Osteocyte (in vitro differentiated cells): ENCODE data around the gene CIAO2B. TPM values are rescaled to one million over a fixed set of nuclear protein-coding genes. Genes with fewer than 3 reads are reported as not detected.
A peak's percentile ranks its signal among the peaks of the same experiment; 100 is the strongest.

Experiments used
- DNase-seq: peaks from one replicate; pipeline ENCODE4 v3.0.0; 2021; ENCODE audit warnings: mixed read lengths; ENCODE audit not compliant: unreplicated experiment; ENCODE audit errors: extremely low spot score
- H3K27ac Mint-ChIP-seq: one replicate; pipeline ENCODE4 v1.8.0; 2021; ENCODE audit warnings: mild to moderate bottlenecking, mixed read lengths; ENCODE audit not compliant: unreplicated experiment
- H3K27me3 Mint-ChIP-seq: one replicate; pipeline ENCODE4 v1.8.0; 2021; ENCODE audit warnings: mixed read lengths; ENCODE audit not compliant: unreplicated experiment
- H3K36me3 Mint-ChIP-seq: one replicate; pipeline ENCODE4 v1.8.0; 2021; ENCODE audit warnings: mixed read lengths; ENCODE audit not compliant: unreplicated experiment
- H3K4me1 Mint-ChIP-seq: one replicate; pipeline ENCODE4 v1.8.0; 2021; ENCODE audit warnings: mixed read lengths; ENCODE audit not compliant: unreplicated experiment
- H3K4me3 Mint-ChIP-seq: one replicate; pipeline ENCODE4 v1.8.0; 2021; ENCODE audit warnings: mild to moderate bottlenecking, moderate library complexity, mixed read lengths; ENCODE audit not compliant: unreplicated experiment
- H3K9me3 Mint-ChIP-seq: one replicate; pipeline ENCODE4 v1.8.0; 2021; ENCODE audit warnings: mixed read lengths; ENCODE audit not compliant: unreplicated experiment
- total RNA-seq: library from RNA; stranded (reverse); gene quantifications from 2 replicates; pipeline ENCODE4 v1.2.1, GENCODE V29; 2021
- TF ChIP-seq, protein P1 (sequence below): fragments of 200-600 bp; sonication (generic); IDR thresholded peaks from 2 replicates; pipeline ENCODE4 v1.5.0; 2021; ENCODE audit warnings: antibody characterized with exemption, mild to moderate bottlenecking, moderate library complexity

CIAO2B gene
- total RNA-seq, 1 donor from 2014 or later = 69.9 TPM

DNA sequence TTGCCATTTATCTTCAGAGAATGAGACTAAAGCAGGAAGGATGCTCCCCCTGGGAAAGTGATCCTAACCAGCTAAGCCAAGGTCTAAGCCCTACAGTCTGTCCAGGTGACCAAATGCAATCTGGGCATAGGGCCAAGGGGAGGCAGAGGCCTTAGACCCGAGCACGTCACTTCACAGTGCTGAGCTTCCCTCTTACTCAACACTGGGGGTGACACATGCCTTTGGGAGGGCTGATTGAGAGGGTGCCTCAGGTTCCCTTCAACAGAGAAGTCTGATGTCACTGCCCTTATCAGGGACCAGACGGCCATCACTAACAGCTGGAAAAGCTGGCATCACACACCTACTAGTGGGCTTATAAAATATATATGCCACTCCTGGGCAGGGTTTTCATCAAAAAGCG is 4.0 kb downstream of the CIAO2B start:
- no peak for DNase-seq
- H3K4me1 Mint-ChIP-seq = peaks cover 45% of the 10 kb centered on the region
- H3K9me3 Mint-ChIP-seq = no peaks in the 10 kb centered on the region
- H3K27me3 Mint-ChIP-seq = no peaks in the 10 kb centered on the region
- TF ChIP-seq, protein P1, sequence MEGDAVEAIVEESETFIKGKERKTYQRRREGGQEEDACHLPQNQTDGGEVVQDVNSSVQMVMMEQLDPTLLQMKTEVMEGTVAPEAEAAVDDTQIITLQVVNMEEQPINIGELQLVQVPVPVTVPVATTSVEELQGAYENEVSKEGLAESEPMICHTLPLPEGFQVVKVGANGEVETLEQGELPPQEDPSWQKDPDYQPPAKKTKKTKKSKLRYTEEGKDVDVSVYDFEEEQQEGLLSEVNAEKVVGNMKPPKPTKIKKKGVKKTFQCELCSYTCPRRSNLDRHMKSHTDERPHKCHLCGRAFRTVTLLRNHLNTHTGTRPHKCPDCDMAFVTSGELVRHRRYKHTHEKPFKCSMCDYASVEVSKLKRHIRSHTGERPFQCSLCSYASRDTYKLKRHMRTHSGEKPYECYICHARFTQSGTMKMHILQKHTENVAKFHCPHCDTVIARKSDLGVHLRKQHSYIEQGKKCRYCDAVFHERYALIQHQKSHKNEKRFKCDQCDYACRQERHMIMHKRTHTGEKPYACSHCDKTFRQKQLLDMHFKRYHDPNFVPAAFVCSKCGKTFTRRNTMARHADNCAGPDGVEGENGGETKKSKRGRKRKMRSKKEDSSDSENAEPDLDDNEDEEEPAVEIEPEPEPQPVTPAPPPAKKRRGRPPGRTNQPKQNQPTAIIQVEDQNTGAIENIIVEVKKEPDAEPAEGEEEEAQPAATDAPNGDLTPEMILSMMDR = no peak
- no peak overlapping the region for H3K27ac Mint-ChIP-seq
- H3K4me3 Mint-ChIP-seq = no peak overlapping the region
- H3K36me3 Mint-ChIP-seq = peaks cover 2% of the 10 kb centered on the region

DNA sequence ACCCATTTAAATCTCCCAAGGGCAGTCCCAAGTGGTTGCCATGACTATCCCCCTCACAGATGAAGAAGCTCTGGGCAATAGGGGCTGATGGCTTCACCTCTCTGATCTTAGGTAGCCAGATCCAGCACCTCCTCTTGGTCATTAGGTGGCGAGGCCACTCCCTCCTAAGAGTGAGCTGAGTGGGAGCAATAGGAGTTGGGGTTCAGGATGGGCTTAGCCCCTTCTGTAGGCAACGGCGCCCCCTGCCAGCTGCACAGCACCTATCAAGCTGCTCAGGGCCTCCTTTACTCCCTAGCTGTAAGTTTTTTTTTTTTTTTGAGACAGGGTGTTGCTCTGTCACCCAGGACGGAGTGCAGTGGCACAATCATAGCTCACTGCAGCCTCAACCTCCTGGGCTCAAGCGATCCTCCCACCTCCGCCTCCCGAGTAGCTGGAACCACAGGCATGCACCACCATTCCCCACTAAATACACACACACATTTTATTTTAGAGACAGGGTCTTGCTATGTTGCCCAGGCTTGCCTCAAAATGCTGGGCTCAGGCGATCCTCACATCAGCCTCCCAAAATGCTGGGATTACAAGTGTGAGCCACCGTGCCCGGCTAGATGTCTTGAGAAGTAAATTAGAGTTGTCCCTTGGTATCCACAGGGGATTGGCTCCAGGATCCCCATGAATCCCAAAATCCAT is 5.4 kb downstream of the CIAO2B start:
- Mint-ChIP-seq H3K4me1 (peaks cover 42% of the 10 kb centered on the region), H3K4me3 (no peak overlapping the region), H3K9me3 (no peaks in the 10 kb centered on the region), H3K36me3 (no peaks in the 10 kb centered on the region), H3K27me3 (peaks cover 4% of the 10 kb centered on the region), H3K27ac (no peak overlapping the region)
- TF ChIP-seq, protein P1 = peak; percentile 49
- no peak for DNase-seq

DNA sequence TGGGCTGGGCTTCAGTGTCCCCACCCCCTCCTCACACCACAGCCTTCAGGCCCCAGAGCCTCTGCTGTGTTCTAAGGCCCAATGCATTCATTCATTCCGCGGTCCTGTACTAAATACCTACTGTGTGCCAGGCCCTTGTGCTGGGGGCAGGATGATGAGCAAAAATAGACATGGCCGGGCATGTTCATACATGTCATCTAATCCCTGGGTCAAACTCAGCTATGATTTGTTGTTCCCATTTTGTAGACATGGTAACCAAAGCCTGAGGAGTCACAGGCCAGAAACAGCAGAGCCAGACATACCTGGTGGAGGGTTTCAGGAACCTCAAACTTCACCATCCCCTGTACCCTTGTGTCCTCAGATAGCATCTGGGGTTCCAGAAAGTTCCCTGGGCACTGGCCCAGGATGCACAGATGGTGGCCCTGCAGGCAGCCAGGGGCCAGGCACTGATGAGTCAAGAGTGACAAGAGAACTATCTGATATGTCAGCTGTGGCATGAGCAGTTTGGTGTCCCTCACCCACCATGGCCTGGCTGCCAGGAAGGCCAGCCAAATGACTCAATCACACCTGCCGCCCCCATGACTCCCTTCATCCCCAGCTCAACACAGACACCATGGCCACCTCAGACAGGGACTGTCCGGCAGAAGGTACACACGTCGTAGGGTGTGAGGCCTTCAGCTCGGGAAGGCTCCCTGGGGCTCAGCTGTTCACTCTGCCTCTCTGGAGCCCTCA is 6.1 kb downstream of the CIAO2B start:
- H3K9me3 Mint-ChIP-seq = no peaks in the 10 kb centered on the region

DNA sequence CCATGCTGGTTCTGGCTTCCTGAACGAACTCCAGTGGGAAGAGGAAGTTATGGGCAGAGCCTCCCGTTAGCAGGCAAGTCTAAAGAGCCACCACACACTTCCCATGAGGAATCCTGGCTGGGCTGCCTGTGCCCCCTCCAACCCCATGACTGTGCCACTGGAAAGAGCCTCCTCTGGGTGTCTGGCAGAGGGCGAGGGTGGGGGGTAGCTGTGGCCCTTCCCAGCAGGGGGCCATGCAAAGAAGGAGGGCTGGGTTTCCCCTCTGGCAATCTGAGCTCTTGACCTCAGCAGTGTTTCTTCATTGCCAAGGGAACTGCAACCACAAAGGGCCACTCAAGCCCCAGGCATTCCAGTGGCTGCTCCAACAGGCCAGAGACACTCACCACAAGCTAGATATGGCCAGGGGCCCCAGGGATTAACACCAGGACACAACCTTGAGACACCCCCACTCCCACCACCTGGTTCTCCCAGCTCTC is 7.2 kb downstream of the CIAO2B start:
- H3K27ac Mint-ChIP-seq = peak overlapping the region; percentile 71
- TF ChIP-seq, protein P1 = no peak
- no peaks in the 10 kb centered on the region for H3K9me3 Mint-ChIP-seq
- H3K27me3 Mint-ChIP-seq = peaks cover 4% of the 10 kb centered on the region
- H3K4me3 Mint-ChIP-seq = no peak overlapping the region
- peaks cover 37% of the 10 kb centered on the region for H3K4me1 Mint-ChIP-seq
- no peak for DNase-seq
- peaks cover 2% of the 10 kb centered on the region for H3K36me3 Mint-ChIP-seq

More for the DNA sequence above, 6.1 kb downstream of the CIAO2B start:
- H3K36me3 Mint-ChIP-seq = peaks cover 2% of the 10 kb centered on the region
- H3K27ac Mint-ChIP-seq = peak overlapping the region; percentile 71
- TF ChIP-seq, protein P1 = no peak
- peaks cover 4% of the 10 kb centered on the region for H3K27me3 Mint-ChIP-seq
- DNase-seq = no peak
- H3K4me3 Mint-ChIP-seq = no peak overlapping the region
- peaks cover 42% of the 10 kb centered on the region for H3K4me1 Mint-ChIP-seq
